HG02759 (cell line): ENCODE results near the gene YIPF1.
"Not testable (repeated sequence)": the region's sequence is repeated elsewhere in the genome, so short reads cannot be mapped to it uniquely, and the experiment has no call there.

Experiments
- ATAC-seq: cut with Tn5 transposase; IDR thresholded peaks from one replicate; pipeline ENCODE4 v1.9.1; 2021; ENCODE audit warnings: mild to moderate bottlenecking, moderate library complexity; ENCODE audit not compliant: unreplicated experiment

The YIPF1 gene

DNA sequence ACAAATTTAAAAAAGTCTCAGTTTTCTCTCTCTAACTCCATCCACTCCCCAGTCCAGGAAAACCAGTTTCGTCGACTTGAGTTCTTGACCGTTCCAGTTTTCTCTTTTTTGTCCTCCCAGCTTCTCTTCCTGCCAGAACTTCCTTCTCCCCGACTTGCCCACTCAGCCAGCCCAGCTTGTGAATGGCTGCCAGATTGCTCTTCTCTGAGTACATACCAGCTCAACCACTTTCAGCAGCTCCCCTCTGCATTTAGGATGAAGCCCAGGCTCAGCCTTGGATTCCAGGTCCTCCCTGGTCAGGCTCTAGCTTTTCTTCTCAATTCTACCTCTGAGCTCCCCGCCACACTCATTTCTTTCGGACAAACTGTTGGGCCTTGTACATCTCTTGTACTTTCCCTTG is 5.8 kb upstream of the YIPF1 start:
- ATAC-seq = no peak

DNA sequence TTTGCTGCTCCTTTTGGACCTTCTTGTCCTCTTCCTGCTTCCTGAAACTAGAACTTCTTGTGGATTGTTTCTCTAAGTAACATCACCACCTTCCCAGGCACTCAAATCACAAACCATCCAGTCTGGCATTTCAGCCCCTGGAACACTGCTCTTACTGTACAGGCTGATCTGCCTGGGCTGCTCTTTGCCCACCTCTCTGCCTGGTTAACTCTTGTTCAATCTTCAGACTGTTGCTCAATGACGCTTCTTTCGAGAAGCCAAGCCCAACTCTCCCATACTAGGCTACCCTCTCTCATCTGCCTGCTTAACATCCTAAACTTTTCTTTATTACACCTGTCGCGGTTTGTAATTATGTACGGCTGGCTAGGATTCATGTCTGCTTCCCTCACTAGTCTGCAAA is 5.0 kb upstream of the YIPF1 start:
- ATAC-seq = no peak

- no peak for ATAC-seq
Observed at GRCh38 chr1:53893999-53894636, 4.5 kb upstream of the YIPF1 start, which contains the start of gene DIO1. DIO1 (plus strand) TSS chr1:53894187; CDS start chr1:53894211, 24 bp downstream.

GRCh38 chr1:53892911-53893310 is 3.3 kb upstream of the YIPF1 start:
- no peak for ATAC-seq

GRCh38 chr1:53891678-53892077 is 2.1 kb upstream of the YIPF1 start:
- no peak for ATAC-seq

- ATAC-seq = no peak
Observed at GRCh38 chr1:53891018-53891417, 1.4 kb upstream of the YIPF1 start.

- no peak for ATAC-seq
Observed at GRCh38 chr1:53890522-53890941, 935 bp upstream of the YIPF1 start.

DNA sequence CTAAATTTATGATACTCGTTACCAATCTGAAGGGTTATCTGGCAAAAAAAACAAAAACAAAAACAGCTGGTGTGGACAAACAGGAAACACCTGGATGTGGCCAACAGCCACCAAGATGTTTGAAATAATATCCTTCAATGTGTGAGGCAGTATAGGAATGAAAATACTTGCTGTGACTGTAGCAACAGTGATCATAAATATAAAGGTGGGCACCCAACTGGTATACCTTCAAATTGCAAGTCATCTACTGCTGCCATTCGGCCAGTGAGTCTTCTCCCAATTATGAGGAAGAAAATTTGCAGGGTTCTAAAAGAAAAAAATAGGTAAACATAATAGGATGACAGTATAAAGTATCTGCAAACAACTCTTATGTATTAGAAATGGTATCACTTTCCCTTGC is 916 bp downstream of the YIPF1 start:
- no peak for ATAC-seq

DNA sequence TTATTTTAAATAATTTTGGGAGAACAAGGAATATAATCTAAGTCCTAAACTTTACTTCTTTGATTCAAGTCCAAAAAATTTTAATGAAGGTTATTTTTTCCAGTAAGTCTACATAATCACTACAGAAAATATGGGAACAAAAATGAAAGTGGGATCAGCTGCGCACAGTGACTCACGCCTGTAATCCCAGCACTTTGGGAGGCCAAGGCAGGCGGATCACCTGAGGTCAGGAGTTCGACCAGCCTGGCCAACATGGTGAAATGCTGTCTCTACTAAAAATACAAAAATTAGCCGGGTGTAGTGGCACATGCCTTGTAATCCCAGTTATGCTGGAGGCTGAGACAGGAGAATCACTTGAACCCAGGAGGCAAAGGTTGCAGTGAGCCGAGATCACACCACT is 6.0 kb downstream of the YIPF1 start:
- not testable (repeated sequence) for ATAC-seq

DNA sequence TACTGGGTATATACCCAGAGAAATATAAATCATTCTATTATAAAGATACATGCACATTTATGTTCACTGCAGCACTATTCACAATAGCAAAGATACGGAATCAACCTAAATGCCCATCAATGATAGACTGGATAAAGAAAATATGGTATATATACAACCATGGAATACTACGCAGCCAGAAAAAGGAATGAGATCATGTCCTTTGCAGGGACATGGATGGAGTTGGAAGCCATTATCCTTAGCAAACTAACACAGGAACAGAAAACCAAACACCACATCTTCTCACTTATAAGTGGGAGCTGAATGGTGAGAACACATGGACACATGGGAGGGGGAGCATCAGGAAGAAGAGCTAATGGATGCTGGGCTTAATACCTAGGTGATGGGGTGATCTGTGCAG is 7.7 kb downstream of the YIPF1 start:
- not testable (repeated sequence) for ATAC-seq

- ATAC-seq = no peak
Observed at GRCh38 chr1:53878492-53879105, 11.0 kb downstream of the YIPF1 start.

DNA sequence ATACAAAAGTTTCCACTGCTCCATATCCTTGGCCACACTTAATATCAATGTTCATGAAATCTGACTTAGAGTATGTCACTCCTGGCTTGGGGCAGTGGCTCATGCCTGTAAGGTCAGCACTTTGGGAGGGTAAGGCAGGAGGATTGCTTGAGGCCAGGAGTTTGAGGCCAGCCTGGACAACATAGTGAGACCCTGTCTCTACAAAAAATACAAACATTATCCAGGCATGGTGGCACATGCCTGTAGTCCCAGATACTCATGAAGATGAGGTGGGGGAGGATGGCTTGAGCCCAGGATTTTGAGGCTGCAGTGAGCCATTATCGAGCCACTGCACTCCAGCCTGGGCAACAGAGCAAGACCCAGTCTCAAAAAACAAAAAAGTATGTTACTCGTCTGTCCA is 14.4 kb downstream of the YIPF1 start:
- not testable (repeated sequence) for ATAC-seq

DNA sequence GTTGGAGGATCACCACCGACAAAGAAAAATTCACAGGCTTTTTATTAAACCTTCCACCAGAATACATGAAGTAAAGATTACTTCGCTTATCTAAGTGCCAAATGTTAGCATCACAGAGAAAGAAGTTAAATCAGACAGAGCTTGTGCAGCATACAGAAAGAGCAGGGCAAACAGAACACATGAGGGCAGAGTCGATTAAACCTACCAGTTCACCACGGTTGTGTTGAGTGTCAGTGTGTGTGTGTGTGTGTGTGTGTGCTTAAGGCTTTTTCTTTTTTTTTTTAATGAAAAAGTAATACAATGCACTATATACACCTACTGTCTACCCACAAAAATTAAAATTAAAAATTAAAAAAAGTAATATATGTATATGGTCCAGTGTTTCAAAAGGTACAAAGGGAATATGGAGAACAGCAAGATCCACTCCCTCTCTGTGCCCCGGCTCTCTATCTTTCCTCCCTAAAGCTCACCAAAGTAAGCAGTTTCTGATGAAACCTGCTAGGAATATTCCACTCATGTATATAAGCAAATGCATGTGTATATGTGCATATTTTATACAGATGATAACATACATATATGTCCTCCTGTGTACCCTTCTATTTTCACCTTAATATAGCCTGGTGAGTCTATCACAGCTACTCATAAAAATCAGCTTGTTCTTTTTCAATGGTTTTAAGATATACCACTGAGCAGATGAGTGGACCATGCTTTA is 17.7 kb downstream of the YIPF1 start:
- ATAC-seq = no peak

GRCh38 chr1:53871221-53871620 is 18.4 kb downstream of the YIPF1 start:
- no peak for ATAC-seq

DNA sequence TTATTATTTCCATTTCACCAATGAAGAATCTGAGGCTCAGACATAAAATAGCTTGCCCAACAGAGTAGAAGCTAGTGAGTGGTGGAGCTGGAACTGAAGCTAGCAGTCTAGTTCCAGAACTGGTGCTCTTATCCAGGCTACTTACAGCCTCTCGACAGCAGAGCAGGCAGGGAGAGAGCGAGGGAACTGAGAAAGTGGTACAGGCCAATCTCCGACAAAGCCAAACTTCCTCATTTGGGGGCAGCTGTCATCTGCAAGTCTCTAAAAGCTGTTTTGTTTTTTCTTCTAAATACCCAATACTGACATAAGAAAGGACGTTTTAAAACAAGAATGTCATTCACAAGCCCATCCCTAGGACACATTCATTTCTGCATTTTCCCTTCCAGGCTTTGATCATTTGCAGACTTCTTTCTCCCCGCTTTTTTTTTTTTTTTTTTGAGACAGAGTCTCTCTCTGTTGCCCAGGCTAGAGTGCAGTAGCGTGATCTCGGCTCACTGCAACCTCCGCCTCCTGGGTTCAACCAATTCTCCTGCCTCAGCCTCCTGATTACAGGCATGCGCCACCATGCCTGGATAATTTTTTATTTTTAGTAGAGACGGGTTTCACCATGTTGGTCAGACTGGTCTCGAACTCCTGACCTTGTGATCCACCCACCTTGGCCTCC is 20.0 kb downstream of the YIPF1 start:
- ATAC-seq = no peak

DNA sequence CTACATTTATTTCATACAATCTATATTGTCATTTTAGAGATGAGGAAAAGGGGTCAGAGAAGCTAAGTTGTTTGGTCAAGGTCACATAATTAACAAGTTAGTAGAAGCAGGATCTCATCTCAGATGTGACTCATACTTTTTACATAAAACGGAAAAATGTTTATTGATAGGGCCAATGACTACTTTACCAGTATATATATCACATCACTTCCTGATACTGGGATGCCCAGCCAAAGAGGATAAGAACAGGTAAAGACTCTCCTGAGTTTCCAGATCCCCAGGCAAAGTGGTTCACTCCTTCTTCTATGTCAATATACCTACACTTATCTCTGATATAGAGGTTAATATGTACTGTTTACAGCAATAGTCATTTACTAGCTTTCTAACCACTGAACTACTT is 21.0 kb downstream of the YIPF1 start:
- no peak for ATAC-seq

GRCh38 chr1:53862507-53862906 is 27.1 kb downstream of the YIPF1 start:
- no peak for ATAC-seq

DNA sequence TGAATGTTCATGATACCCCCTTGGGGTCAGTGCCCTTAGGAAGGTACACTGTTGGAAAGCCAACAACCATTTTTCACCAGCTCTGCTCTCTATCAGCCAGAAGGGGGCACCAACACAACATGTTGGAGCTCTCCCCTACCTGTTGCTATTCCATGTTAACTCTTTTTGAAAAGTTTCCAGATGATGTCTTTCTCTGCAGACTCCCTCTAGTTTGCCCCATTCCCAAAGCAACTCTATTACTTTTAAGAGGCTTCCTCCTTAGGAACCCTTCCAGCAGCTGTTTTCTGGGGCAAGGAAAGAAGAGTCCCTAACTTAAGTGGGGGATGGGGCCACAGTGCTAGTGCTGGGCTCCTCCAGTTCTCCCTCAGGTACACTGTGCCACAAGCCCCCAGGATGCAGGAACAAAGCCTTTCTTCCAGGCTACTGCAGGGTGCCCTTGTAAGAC is 28.6 kb downstream of the YIPF1 start:
- ATAC-seq = peak; percentile 48

- no peak for ATAC-seq
Observed at GRCh38 chr1:53851571-53852285, 37.9 kb downstream of the YIPF1 start.

DNA sequence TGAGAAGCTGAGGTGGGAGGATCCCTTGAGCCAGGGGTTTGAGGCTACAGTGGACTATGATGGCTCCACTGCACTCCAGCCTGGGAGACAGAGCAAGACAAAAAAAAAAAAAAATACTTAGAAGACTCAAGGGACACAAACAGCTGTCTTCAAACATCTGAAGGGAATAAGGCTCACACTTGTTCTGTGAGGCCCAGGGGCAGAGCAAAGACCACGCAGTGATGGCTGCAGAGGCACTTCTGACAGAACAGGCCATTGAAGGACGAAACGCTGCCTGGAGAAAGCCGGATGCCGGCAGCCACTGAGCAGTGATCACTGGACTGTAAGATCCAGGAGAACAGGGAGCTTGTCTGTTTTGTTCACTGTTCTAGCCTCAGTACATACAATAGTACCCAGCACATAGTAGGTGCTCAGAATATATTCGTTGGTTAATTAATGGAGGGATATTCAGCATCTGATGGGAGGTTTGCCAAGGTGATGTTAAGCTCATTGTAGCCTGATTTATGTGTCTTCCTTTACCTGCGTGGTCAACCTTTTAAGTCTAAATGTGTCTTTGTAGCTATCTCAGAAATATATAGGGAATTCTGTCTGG is 39.4 kb downstream of the YIPF1 start:
- no peak for ATAC-seq

- no peak for ATAC-seq
Observed at GRCh38 chr1:53847980-53848379, 41.6 kb downstream of the YIPF1 start.
